Fibroblast of skin of back (primary cell): Measurements from ENCODE around the gene SLC19A1.
A peak's percentile ranks its signal among the peaks of the same experiment; 100 is the strongest.

Experiments
- DNase-seq: peaks from one replicate; pipeline ENCODE4 v3.0.0-alpha.2; 2013

The SLC19A1 gene

DNA sequence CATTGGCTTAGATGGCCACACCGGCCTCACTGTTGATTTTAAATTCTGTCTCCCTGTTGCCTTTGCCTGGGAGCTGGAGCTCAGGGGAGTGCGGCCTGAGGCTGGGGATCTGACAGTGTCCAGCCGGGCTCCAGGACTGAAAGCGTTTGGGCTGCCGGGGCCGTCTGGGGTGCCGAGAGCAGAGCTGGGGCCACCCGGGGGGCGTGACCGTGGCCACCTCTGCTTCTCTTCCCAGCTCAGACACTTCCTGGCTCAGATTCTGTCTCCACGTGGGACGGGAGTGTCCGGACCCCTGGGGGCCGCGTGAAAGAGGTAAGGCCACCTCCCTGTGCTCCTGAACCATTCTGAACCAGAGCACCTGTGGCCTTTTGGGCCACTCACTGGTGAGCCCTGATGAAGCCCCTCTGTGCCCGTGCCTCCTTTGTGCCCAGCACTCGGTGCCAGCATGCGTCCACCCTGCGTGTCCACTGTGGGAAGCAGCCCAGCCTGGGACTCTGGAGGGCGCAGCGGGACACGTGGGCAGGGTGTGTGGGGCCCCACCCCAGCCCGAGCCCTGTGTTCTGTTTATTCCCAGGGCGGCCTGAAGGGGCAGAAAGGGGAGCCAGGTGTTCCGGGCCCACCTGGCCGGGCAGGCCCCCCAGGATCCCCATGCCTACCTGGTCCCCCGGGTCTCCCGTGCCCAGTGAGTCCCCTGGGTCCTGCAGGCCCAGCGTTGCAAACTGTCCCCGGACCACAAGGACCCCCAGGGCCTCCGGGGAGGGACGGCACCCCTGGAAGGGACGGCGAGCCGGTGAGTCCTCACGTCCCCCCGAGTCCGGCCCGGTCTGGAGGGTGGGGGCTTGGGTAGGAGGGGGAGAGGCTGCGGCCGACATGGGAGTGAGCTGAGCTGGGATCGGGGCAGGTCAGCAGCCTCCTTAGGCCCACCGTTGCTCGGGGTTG, 64.8 kb downstream of the SLC19A1 start:
- no peak for DNase-seq

DNA sequence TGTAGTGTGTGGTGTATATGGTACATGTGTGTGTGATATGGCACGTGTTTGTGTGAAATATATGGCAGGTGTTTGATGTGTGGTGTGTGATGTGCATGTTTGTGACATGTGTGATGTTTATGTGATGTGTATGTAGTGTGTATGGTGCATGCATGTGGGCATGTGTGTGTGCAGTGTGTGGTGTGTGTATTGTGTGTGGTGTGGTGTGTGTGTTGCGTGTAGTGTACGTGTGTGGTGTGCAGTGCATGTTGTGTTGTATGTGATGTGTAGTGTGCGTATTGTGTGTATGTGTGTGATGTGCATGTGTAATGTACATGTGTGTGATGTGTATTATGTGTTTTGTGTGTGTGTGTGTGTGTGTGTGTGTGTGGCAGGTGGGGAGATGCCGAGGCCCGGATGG, 65.7 kb downstream of the SLC19A1 start:
- no peak for DNase-seq

DNA sequence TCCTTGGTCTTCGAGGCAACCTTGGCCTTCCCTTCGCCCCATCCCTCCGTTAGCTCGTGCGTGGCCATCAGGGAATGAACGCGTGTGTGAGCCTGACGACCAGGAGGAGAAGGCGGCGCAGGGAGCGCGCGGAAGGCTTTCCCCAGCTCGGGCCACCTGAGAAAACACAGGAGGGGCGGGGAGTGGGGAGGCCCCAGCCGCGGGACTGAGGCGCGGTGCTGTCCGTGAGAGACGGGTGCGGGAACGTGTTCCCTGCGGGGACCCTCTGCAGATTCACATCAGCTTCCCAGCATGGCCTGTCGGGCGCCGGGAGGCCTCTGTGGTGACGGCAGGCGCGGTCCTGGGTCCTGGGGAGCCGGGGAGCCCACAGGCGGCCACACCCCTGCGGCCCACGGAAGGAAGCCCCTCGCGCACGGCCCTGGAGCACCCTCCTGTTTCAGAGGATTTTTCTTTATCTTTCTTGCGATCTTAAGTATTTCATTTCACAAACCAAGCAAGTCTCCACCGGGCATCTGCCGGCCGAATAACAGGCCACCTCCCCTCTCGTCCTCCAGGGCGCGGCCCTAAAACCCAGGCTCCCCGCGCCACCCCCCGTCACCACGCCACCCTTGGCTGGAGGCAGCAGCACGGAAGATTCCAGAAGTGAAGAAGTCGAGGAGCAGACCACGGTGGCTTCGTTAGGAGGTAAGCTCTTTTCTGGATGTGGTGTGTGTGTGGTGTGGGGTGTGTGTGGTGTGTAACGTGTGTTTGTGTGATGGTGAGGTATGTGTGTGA, 66.3 kb downstream of the SLC19A1 start:
- no peak for DNase-seq

DNA sequence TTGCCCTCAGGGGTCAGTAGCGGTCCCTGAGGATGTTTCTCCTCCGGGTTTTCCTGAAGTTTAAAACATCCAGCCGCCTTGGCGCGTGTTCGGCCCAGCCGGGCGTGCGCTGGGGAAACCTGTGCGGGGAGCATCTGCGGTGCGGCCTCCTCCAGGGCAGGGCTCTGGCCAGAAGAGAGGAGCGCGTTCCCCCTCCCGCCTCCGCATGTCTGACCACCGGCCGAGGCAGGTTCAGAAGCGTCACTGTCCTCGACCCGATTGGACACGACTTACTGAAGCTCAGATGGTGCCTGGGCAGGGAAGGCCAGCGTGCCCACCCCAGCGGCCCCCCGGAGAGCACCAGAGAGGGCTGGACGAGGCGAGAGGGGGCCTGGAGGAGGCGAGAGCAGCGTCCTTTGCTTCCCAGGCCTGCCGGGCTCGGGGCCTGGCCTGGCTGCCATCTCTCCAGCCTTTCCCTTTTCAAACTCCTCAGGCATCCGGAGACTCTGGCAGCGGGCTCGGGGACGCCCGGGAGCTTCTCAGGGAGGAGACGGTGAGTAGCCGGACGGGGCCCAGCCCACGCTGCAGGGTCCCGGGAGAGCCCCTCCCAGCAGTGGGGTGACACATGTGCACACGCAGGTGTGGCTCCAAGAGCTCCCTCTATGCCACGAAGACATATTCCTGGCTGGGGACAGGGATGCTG, 67.1 kb downstream of the SLC19A1 start:
- no peak for DNase-seq

DNA sequence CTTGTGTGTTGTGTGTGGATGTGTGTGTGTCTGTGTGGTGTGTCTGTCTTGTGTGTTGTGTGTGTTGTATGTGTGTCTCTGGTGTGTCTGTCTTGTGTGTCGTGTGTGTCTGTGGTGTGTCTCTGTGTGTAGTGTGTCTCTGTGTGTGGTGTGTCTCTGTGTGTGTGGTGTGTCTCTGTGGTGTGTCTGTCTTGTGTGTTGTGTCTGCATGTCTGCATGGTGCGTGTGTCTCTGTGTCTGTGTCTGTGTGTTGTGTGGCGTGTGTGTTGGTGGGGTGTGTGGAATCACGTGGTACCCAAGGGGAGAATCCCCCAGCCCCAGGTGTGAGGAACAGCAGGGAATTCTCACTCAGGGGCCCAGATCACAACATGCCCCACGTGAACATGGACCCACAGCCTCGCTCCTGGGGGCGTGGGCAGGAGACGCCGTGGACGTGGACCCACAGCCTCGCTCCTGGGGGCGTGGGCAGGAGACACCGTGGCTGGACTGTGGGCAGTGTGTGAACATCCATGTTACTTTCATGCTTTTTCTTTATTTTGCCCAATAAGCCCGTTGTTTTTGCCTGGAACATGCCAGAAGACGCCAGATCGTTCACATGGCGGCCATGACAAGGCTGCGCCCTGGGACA, 67.8 kb downstream of the SLC19A1 start:
- no peak for DNase-seq

DNA sequence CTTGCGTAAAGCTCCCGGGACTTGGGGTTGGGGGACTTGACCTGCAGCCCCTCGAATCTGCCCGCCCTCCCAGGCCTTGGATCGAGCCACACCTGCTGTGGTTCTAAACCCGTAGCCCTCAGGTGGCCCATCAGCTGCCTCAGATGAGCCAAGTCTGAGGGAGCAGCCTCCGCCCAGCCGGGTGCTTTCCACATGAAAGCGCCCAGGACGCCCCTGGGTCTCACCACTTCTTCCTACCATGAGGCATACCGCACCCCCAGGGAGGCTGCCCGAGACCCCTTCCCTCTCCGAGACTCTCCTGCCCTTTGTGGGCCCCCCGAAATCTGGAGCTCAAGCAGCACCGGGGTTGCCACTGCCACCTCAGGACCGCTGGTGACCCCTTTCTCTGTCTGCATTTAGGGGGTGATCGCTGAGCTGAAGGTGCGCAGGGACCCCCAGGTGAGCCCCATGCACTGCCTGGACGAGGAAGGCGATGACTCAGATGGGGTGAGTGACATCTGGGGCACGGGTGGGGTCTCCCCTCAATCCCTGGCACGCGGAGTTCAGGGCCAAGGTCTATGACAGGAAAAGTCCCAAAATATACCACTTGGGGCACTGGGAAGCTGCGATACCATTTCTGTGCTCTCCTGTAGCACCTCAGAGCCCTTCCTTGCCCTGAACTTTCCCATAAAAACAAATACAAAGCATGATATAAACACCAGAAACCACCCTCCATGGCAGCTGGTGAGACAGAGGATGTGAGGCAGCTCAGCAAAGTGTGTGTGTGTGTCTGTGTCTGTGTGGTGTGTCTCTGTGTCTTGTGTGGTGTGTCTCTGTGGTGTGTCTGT, 68.5 kb downstream of the SLC19A1 start:
- DNase-seq: no peak

DNA sequence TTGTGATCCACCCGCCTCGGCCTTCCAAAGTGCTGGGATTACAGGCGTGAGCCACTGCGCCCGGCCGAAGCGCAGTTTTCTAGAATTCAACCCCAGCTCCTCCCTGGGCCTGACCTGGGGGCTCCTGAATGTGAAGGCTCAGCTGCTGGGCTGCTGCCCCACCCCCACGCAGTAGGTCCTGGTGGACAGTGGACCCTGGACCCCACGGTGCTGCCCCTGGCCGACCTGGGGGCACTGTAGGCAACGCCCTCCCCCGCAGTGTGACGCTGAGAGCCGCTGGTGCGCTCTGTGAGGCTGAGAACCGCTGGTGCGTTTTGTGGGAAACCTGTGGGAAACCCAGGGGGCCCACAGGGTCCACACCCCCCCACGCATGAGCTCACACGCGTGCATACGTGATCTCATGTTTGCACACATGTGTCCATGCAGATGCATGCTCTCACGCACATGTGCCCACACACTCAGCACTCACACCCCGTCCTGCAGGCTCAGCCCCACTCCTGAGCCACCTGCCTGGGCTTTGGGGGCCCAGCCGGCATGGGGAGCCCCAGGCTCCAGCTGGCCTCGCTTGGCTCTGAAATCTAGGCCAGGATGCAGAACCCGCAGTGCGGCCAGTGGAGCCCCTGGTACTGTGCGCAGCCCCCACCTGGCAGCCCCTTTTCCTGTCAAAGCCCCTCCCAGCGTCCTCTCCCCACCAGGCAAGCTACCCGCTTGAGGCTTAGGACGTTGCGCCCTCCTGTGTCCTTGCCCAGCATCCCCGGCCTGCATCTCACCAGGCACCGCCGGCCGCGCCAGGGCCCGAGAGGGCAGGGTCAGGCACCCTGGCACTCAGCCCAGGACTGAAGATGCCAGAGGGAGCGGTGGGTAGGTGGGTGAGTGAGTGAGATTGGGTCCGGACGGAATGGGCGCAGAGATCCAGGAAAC, 69.5 kb downstream of the SLC19A1 start:
- no peak for DNase-seq

DNA sequence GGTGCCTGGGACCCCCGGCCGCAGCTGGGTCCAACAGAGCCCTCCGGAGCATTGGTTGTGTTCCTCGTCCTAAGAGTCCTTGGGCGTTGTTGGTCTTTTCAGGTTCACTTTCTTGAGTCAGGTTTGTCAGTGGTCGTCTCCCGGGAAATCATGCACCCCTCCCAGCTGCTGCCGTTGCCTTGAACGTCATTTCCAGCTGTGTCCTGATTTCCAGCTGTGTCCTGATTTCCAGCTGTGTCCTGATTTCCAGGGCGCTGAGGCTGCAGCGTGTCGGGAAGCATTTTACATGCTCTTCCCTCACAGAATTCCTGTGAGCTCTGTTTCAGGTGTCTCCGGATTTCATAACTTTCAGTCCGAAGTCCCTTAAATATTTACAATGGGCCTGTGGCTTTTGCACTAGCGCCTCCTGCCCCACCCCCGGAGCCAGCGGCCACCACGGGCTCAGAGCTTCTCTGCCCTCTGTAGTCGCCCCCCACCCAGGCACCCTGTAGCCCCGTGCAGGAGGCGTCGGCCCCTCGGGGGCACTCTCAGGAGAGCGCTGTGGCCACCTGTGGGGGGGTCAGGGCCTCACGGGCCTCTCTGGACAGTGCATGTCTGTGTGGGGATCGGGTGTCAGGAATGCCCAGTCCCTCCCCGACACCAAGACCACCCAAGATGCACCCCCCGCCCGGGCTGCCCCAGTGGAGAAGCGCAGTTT, 70.6 kb downstream of the SLC19A1 start:
- no peak for DNase-seq

DNA sequence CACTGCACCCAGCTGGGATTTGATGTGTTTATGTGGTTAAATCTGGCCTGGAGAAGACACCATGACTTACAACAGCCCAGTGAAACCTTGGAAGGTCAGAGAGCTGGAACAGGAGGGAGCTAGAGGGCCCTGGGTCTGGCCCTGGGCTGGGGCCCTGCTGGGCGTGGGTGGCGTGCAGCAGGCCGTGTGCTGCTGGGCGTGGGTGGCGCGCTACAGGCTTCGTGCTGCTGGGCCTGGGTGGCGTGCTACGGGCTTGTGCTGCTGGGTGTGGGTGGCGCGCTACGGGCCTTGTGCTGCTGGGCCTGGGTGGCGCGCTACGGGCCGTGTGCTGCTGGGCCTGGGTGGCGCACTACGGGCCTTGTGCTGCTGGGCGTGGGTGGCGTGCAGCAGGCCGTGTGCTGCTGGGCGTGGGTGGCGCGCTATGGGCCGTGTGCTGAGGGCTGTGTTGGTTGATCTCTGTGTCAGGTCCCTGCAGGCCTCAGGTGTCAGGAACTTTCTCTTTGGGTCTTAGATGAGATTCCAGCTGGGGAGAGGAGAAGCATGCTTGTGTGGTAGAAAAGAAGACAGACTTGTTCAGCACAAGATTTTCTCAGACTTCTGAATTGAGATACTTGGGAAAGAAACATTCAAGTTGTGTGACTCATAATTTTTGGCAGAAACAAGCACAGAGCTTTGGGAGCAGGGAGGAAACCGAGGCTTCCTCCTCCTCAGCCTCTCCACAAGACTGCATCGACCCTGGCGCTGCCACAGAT, 71.3 kb downstream of the SLC19A1 start:
- DNase-seq: peak; percentile 86

DNA sequence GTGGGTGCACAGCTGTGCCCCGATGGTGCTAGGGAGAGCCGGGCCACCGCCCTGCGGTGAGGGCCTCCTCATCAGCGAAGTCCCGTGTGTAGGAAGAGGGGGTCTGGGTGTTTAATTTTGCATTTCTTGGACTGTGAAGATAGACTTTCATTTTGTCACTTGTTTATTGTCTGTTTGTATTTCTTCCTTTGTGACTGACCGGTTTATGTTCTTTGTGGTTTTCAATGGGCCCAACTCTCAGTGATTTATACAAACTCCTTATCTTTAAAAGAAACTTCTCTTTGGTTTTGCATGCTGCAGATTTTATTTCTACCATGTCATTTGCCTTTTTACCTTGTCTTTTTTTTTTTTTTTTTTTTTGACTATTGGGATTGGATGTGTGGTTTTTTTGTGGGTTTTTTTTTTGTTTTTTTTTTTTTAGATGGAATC, 72.1 kb downstream of the SLC19A1 start:
- no peak for DNase-seq

DNA sequence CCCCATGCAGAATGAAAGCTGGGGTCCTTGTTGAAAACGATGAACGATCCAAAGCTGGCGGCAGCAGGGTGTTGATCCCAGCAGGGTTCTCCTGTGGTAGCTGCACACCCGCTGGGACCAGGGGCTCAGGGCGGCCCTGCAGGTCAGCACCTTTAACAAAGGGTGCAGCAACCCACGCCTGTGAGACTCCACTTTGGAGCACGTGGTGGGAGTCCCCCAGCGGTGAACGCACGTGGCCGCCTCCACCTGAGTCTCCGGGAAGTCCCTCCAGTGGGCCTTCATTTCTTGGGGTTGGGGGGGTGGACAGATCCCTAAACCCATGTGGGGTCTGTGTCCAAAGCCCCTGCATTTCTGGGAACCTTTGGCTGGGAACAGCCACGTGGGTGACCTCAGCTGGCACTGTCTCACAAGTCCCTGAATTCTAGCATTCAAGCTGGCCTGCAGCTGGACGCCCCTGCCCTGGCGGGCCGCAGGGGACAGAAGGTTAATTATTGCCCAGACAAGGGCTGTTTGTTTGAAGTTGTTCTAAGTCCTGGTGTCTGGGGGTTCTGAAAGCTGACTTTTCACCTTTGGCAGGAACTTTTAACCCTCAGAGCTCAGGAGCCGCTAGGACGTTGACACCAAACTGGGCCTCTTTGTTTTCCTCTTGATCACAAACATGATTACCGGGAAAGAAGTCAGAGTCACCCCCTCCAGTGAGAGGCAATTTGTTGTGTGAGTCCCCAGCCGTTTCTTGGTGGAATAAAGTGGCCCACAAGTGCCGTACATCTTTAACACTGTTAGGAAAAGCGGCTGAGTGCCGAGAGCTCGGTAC, 72.8 kb downstream of the SLC19A1 start:
- no peak for DNase-seq

DNA sequence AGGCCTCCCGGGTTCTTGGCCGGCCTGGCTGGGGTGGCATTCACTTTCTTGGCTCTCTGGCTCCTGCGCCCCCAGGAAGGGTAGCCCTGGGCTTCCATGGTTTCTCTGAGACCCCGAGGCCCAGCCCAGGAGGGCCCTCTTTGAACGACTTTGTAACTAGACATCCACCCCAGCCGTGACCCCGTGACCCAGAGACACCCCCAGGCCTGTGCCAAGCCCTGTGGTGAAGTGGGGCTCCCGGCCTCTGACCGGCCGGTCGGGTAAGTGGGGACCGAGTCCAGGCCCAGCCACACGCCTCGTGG, 73.3 kb downstream of the SLC19A1 start:
- no peak for DNase-seq

DNA sequence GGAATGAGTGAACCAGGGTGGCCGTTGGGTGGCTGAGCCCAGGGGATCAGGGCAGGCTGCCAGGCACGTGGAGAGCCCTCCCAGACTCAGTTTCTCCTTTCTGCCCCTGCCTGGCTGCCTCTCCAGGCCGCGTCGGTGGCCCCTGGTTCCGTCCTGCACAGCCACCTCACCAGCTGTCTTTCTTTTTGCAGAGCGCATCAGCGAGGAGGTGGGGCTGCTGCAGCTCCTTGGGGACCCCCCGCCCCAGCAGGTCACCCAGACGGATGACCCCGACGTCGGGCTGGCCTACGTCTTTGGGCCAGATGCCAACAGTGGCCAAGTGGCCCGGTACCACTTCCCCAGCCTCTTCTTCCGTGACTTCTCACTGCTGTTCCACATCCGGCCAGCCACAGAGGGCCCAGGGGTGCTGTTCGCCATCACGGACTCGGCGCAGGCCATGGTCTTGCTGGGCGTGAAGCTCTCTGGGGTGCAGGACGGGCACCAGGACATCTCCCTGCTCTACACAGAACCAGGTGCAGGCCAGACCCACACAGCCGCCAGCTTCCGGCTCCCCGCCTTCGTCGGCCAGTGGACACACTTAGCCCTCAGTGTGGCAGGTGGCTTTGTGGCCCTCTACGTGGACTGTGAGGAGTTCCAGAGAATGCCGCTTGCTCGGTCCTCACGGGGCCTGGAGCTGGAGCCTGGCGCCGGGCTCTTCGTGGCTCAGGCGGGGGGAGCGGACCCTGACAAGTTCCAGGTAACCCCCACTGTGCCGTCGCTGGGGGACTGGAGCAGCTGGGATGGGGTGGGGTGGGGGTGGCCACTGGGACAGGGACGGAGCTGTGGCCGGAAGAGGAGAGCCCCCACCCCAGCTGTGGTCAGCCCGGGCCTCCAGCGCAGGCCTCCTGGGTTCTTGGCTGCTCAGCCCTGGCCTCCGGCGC, 73.9 kb downstream of the SLC19A1 start:
- no peak for DNase-seq

DNA sequence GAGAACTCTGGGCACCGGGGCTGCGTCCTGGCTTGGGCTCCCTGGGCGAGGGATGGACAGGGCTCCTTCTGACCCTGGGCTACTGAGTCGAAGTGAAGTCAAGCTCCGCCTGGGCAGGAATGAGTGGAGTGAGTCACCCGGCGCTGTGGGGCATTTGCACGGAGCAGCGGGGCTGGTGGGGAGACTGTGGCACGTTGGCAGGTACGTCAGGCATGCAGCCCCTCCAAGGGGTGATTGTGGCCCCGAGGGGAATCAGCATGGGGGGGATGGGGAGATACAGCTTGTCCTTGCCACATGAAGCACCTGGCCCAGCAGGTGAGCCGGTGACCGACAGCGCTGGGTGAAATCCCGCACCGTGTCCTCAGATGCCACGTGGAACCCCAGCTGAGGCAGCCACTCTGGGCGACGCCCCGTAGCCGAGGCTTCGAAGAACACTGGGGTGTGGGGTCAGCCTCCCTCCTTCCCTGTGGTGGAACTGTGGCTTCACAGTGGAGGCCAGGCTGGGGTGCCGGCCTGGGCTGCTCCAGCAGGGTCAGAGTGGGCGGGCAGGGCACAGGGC, 74.9 kb downstream of the SLC19A1 start:
- no peak for DNase-seq

DNA sequence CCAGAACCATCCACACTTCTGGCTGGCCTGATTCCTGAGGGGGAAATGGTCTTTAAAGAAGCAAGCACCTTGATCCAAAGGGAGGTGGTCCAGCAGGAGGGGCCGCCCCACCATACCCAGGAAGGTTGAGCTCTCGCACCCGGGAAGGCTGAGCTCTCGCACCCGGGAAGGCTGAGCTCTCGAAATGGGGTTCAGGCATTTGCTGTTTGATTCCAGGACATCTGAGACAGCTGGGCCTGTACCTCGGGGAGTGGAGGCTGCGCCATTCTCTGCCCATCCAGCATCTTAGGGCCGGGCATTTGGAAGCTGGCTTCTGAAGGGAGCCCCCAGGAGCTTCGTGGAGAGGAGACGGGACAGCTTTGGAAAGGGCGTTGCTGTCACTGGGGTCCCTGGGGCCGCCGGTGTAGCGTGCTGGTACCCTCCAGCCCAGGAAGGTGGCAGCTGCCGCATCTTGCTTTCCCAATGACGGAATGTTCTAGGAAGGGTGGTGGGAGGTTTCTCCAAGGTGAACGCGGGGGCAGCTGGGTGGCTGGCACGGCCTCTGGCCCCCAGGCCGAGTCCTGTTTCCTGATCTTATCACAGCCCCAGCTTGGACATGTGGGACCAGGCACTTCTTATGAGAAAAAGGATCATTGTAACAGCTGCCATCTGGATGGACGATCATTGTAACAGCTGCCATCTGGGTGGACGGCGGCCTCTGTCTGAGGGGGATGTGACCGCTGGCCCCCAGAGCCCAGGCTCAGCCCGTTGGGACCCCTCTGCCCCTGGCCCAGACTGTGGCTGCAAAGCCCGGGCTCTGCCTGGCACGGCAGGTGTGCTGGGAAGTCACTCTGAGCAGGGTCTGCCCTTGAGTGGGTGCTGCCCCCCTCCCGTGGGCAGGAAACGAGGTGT, 75.7 kb downstream of the SLC19A1 start:
- DNase-seq: no peak
